Right ventricle myocardium inferior (tissue), 1 donor: ENCODE results near the gene BNIPL. TPM values are rescaled to one million over a fixed set of nuclear protein-coding genes. Genes with fewer than 3 reads are reported as not detected.

ENCODE experiments used
- ATAC-seq: fragments of 200-7000 bp; cut with Tn5 transposase; one replicate; pipeline ENCODE4 v1.9.1; 2020; ENCODE audit warnings: mild to moderate bottlenecking, moderate library complexity
- DNase-seq: peaks from one replicate; pipeline ENCODE4 v3.0.0; 2021; ENCODE audit errors: missing footprints
- intact Hi-C: fragments of 100-400 bp; cut with DNase I; formaldehyde crosslinking; loops from one replicate; pipeline ENCODE4 v1.11.0; 2022
- total RNA-seq: library from RNA; stranded (reverse); fragmentation: NEBNext Ultra II Directional; extraction: Animal tissue kit (Norgen Biotek cat#: 25700); gene quantifications from one replicate; pipeline ENCODE4 v1.2.1, GENCODE V29; 2021
- donor health status: DM: no; HTN: yes; CAD: no; lungs with severe emphysema.

Gene BNIPL
- total RNA-seq, 1 donor from 2014 or later, result 0.30 TPM

- DNase-seq, result peak; percentile 98
- ATAC-seq, result peak; percentile 93
- intact Hi-C loops, result loop anchor here (2.0 kb wide), 1 partner anchor 50 kb away; the partner anchor contains the start of gene CDC42SE1
These were observed 27.9 kb upstream of the BNIPL start, which contains the start of gene PRUNE1 for GRCh38 chr1:151008244-151009205. Gene PRUNE1 (plus strand): TSS chr1:151008449. CDS start chr1:151008633, 184 bp downstream.

DNA sequence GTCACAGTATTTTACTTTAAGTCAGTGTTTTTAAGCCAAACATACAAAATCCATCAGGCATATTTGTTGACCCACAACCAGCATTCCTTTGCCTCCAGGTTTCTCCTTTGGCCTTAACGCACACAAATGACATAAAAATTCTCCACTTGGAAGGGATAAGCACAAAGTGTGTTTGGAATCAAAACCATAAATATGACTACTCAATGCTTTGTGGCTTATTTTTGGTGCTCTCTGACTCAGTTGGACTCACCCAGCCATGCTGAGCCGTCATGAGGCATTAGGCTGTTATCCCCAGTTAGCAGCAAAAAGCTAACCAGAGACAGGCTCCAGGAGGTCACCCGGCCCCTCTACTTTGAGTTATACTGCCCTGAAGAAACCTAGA lies 27.2 kb upstream of the BNIPL start:
- DNase-seq, result no peak
- intact Hi-C loops, result loop anchor here (2.0 kb wide), 1 partner anchor 50 kb away; the partner anchor contains the start of gene CDC42SE1
- no peak for ATAC-seq

DNA sequence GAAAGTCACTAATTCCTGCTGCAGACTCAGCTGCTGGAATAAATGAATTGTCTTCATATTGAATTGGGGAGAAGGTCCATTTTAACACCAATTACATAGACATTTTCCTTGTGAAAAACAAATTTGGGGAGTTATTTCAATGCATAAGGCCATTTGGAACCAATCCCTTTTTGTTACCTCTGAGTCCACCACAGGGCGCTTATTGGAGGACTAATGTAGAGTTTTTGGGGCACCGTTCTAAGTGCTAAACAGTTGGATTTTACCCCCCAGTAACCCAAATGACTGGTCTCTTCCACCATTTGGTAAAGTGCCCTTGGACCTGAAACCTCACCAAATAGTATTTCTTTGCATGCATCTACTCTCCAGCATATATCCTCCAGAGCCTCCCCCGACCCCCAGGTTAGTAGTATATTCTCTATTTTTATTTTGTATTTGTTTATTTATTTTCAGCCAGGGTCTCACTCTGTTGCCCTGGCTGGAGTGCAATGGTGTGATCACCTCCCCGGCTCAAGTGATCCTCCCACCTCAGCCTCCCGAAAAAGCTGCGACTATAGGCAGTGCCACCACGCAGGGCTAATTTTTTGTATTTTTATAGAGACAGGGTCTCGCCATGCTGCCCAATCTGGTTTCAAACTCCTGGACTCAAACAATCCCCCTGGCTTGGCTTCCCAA lies 26.6 kb upstream of the BNIPL start:
- no peak for ATAC-seq
- no peak for DNase-seq
- intact Hi-C loops, result loop anchor here (2.0 kb wide), 1 partner anchor 49 kb away; the partner anchor contains the start of gene CDC42SE1

- ATAC-seq, result no peak
- no peak for DNase-seq
- intact Hi-C loops, result no loop called here
These were observed 26.1 kb upstream of the BNIPL start for GRCh38 chr1:151010346-151010726.

DNA sequence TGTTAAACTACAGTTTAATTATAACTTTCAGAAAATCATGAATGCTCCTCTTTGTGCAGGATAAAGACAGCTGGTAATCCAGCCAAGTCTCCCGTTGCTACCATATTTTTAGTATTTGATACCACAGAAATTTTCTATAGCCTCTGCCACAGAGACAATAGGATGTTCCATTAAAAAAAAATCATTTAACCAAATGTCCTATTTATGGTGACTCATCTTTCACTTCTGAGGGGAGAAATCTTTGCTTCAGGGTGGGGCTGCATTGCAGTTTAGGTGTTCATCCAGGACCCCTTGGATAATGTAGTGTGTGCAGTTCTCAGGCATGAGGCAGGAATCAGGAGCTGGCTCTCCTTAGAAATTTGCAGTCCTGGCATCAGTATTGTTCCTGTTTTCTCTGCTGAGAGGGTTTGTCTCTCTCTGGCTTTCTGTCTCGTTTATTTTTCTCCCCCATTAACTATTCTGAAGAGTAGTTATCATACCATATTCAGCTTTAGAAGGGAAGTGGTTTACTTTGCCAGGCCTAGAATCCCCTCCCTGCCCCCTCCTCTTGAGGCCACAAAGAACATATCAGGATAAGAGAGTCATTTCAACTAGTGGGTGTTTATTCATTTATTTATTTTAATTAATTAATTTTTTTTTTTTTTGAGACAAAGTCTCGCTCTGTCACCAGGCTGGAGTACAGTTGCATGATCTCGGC lies 25.1 kb upstream of the BNIPL start:
- DNase-seq (no peak), ATAC-seq (no peak)
- intact Hi-C loops, result no loop called here

DNA sequence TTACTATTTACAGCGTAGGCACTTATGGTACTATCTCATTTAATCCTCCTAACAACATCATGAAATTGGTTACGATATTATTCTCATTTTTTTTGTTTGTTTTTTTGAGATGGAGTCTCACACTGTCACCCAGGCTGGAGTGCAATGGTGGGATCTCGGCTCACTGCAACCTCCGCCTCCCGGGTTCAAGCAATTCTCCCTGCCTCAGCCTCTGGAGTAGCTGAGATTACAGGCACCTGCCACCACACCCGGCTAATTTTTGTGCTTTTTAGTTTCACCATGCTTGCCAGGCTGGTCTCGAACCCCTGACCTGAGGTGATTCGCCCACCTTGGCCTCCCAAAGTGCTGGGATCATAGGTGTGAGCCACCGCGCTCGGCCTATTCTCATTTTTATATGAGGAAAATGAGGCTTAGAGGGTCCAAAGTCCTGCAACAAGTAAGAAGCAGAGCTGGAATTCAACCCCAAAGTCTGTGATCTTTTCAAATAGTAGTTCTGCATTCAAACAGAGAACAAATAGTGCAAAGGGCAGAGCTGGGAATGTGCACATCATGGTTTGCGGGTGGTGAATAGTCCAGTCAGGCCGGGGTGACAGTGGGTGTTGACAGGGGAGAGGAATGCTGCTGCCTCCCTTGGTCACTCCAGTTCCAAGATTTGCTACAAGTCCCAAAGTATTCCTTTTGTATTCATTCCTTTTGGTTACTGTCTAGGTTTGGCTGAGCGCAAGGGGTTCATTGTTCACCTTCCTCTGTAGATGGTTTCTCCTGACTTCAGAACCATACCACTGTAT lies 23.5 kb upstream of the BNIPL start:
- ATAC-seq (peak; percentile 55), DNase-seq (no peak)
- intact Hi-C loops, result loop anchor here (1.0 kb wide), 1 partner anchor 9 kb away; no protein-coding TSS in a partner anchor

DNA sequence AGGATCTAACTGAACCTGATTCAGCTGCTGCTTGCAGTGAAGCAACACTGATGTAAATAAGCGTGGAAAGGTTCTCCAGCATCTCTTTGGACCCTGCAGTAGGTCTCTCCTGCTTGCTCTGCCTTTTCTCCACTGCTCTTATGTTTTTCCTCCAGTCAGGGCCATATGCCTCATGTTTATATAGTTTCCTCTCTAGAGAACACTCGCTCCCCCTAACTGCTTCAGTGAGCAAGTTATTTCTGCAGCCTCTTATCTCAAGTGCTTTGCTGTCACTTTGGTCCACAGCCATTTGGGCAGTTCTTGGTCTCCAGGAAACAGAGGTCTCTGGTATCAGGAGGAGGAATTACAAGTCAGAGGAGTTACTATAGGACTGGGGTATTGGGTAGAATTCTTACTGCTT lies 22.9 kb upstream of the BNIPL start:
- no peak for DNase-seq
- intact Hi-C loops, result loop anchor here (1.0 kb wide), 1 partner anchor 9 kb away; no protein-coding TSS in a partner anchor

GRCh38 chr1:151024540-151025146 lies 11.7 kb upstream of the BNIPL start:
- intact Hi-C loops, result loop anchor here (2.0 to 5.0 kb wide), 2 partner anchors 46 to 123 kb away; partner anchors contain the start of genes GABPB2 and SEMA6C
- peak; percentile 82 for ATAC-seq

More for the DNA sequence above, 22.9 kb upstream of the BNIPL start:
- peak; percentile 85 for ATAC-seq

DNA sequence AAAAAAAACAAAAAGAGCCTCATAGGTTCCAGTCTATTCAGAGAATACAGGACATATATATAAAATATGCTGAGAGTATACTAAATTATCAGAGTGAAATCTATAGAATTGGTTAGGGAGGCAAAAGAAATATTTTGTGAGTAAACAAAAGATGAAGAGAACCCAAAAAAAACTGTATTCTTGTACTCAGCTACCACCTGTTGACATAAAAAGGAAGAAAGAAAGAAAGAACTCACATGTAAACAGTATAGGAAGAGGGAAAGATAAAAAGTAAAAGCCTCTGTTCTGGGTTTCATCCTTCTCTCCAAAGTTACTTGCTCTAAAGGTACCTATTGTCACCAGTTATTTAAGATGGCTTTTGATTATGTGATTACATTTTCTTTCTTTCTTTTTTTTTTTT lies 9.9 kb upstream of the BNIPL start:
- intact Hi-C loops, result no loop called here
- DNase-seq, result no peak

More at GRCh38 chr1:151024540-151025146, 11.7 kb upstream of the BNIPL start:
- peak; percentile 84 for DNase-seq

DNA sequence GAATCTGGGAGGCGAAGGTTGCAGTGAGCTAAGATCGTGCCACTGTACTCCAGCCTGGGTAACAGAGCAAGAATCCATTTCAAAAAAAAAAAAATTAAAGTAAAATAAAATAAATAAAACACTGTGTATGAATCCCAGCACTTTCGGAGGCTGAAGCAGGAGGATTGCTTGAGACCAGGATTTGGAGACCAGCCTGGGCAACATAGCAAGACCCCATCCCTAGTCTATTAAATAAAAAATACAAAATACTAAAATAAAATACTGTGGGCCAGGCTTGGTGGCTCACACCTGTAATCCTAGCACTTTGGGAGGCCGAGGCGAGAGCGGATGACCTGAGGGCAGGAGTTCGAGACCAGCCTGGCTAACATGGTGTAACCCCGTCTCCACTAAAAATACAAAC lies 4.2 kb upstream of the BNIPL start:
- intact Hi-C loops, result no loop called here

More for the DNA sequence above, 9.9 kb upstream of the BNIPL start:
- ATAC-seq, result no peak

GRCh38 chr1:151035167-151035566 lies 1.2 kb upstream of the BNIPL start:
- intact Hi-C loops, result no loop called here
- DNase-seq (no peak), ATAC-seq (no peak)

More for the DNA sequence above, 4.2 kb upstream of the BNIPL start:
- DNase-seq (no peak), ATAC-seq (no peak)

DNA sequence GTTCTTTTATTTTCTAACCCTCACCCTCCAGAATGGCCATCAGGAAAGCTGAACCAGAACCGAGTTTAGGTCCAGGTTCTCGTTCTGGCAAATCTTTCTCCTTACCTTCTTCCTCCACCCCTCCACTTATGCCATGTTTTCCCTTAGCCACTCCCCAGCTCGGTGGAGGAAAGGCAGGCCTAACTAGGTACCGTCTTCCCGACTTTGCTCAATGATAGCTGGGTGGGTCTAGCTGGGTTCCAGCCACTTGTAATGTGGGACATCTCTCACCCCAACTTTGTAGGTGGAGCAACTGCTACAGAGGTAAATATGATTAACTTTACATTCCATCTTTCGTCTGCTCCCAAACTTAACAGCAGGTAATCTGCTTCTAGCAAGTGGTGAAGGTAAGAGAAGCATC lies 646 bp downstream of the BNIPL start:
- intact Hi-C loops, result no loop called here
- DNase-seq, result no peak
- no peak for ATAC-seq

GRCh38 chr1:151039521-151039920 lies 3.1 kb downstream of the BNIPL start:
- intact Hi-C loops, result no loop called here
- DNase-seq (no peak), ATAC-seq (no peak)

DNA sequence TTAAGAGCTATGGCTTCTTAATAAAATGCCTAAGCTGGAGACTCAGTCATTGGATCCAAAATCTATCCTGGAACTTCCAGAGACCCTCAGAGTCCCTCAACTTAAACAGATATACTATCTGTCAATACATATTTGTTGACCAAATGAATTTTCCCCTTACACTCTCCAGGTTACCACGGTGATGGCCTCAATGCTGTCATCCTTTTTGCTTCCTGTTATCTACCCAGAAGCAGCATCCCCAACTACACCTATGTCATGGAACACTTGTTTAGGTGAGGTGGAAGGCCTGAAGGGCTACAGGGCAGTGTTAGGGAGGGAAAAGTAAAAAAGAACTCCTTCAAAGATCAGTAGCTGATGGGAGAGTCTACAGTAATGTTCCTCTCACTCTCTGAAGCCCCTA lies 6.8 kb downstream of the BNIPL start:
- DNase-seq, result no peak
- intact Hi-C loops, result no loop called here
- no peak for ATAC-seq

DNA sequence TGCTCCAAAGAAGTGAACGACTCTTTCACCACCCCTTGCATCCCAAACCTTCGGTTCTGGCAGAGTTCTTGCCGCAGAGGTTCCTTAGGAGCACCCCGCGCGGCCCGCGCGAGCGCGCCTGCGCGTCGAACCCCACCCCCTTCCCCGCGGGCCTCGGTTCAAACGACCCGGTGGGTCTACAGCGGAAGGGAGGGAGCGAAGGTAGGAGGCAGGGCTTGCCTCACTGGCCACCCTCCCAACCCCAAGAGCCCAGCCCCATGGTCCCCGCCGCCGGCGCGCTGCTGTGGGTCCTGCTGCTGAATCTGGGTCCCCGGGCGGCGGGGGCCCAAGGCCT lies 11.2 kb downstream of the BNIPL start, which contains the start of gene C1orf56:
TSS of gene C1orf56 (plus strand) at position 161 of the 334 bp plus-strand sequence. CDS start at position 258, 97 bp downstream.
- intact Hi-C loops, result no loop called here
- ATAC-seq (peak; percentile 86), DNase-seq (peak; percentile 85)

GRCh38 chr1:151047925-151048644 lies 11.7 kb downstream of the BNIPL start:
- DNase-seq (peak; percentile 81), ATAC-seq (peak; percentile 79)
- intact Hi-C loops, result no loop called here

- no peak for DNase-seq
- ATAC-seq, result no peak
- intact Hi-C loops, result no loop called here
These were observed 12.3 kb downstream of the BNIPL start for GRCh38 chr1:151048645-151049032.
